Activated naive CD4-positive, alpha-beta T cell treated with anti-CD3 and anti-CD28 coated beads for 36 hours (primary cell): ENCODE measurements around the gene KCND3. TPM values are rescaled to one million over a fixed set of nuclear protein-coding genes. Genes with fewer than 3 reads are reported as not detected.

ENCODE experiments used
- CTCF ChIA-PET: fragments of 350-600 bp; sonication (Branson Sonifier 250); formaldehyde crosslinking; loops from one replicate; lab custom pipeline; 2021; ENCODE audit warnings: antibody characterized with exemption; lab: Charles Lee
- DNase-seq: peaks from one replicate; pipeline ENCODE4 v3.0.0-alpha.2; 2020
- H3K27ac Mint-ChIP-seq: one replicate; pipeline ENCODE4 v1.8.0; 2021; ENCODE audit warnings: mild to moderate bottlenecking, mixed read lengths
- H3K27me3 Mint-ChIP-seq: one replicate; pipeline ENCODE4 v1.8.0; 2021; ENCODE audit warnings: low read depth, mixed read lengths
- H3K36me3 Mint-ChIP-seq: one replicate; pipeline ENCODE4 v1.8.0; 2021; ENCODE audit warnings: low read depth, mixed read lengths
- H3K4me1 Mint-ChIP-seq: one replicate; pipeline ENCODE4 v1.8.0; 2021; ENCODE audit warnings: low read depth, mixed read lengths
- H3K4me3 Mint-ChIP-seq: one replicate; pipeline ENCODE4 v1.8.0; 2021; ENCODE audit warnings: mild to moderate bottlenecking, moderate library complexity, mixed read lengths
- H3K9me3 Mint-ChIP-seq: one replicate; pipeline ENCODE4 v1.8.0; 2021; ENCODE audit warnings: mixed read lengths
- intact Hi-C: fragments of 100-400 bp; cut with micrococcal nuclease; formaldehyde crosslinking; loops from one replicate; pipeline ENCODE4 v1.15.1; 2023
- total RNA-seq, 2 experiments: library from RNA; stranded (reverse); gene quantifications; one replicate each; pipeline ENCODE4 v1.2.3, GENCODE V29; 2021

The KCND3 gene
- total RNA-seq, 2 experiments from 2014 or later = not detected

DNA sequence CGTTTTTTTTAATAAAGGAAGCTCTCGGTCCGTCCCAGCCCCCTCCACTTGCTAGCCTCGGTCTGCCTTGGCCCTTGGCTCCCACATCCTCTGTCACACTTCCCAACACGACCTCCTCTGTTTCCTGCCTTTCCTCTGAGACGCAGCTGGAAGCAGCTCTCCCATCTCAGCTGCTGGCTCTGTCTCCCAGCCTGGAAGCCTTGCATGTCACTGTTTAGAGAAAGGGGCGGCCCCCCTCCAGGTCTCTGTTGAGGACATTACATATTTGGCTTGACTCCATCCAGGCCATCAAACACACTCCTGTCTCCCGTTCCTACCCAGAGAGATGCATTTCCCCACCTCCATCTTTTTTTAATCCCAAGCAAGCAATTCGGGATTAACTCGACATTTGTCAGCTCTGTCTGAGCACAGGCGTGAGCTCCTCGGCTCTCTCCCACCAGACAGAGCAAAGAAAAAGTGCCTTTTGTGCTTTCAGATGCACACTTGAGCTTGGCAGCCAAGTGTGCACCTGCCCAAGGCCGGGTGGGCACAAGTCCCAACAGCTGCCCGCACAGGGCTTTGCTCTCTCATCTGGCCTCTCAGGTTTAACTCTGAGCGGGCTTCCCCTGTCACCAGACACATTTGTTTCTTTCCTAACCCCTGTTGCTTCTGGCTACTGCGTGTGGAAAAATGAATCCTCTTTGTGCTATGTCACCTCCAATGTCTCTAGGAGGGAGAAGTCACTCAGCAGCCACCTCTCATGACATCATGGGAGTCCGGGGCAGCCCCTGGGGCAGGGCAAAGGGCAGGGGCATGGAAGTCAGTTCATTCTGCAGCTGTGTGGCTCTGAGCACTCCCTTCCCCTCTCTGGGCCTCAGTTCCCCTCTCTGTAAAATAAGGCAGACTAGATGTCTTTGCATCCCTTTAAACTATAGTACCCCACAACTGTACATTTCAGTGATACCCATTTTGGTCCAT is 108.3 kb downstream of the KCND3 start:
- Mint-ChIP-seq H3K4me3 (no peak overlapping the region), H3K36me3 (no peaks in the 10 kb centered on the region), H3K27ac (no peak overlapping the region), H3K4me1 (no peaks in the 10 kb centered on the region), H3K27me3 (peaks cover 23% of the 10 kb centered on the region), H3K9me3 (no peaks in the 10 kb centered on the region)
- CTCF ChIA-PET = interaction anchor here (1.0 kb wide), 1 partner anchor 33 kb away, joined by 3 read pairs; no protein-coding TSS in a partner anchor
- intact Hi-C loops = no loop called here
- DNase-seq = no peak

DNA sequence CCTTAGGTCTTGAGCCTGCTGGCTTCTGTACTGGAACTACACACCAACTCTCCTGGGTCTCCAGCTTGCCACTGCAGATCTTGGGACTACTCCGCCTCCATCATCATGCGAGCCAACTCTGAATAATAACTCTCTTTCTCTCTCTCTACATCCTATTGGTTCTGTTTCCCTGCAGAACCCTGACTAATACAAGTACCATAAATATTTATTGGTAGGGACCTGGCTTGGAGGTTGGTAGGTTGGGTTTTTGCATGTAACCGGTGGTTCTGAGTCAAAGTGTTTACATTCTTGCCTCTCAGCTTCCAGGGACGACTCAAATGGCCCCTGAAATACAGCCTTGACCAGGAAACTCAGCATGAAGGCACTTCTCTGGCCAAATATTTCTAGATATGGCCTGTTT is 110.4 kb downstream of the KCND3 start:
- CTCF ChIA-PET = no interaction called here
- H3K4me3 Mint-ChIP-seq = no peak overlapping the region
- peaks cover 23% of the 10 kb centered on the region for H3K27me3 Mint-ChIP-seq
- DNase-seq = no peak
- no peaks in the 10 kb centered on the region for H3K4me1 Mint-ChIP-seq
- no peaks in the 10 kb centered on the region for H3K9me3 Mint-ChIP-seq
- H3K27ac Mint-ChIP-seq = no peak overlapping the region
- intact Hi-C loops = no loop called here
- H3K36me3 Mint-ChIP-seq = no peaks in the 10 kb centered on the region

DNA sequence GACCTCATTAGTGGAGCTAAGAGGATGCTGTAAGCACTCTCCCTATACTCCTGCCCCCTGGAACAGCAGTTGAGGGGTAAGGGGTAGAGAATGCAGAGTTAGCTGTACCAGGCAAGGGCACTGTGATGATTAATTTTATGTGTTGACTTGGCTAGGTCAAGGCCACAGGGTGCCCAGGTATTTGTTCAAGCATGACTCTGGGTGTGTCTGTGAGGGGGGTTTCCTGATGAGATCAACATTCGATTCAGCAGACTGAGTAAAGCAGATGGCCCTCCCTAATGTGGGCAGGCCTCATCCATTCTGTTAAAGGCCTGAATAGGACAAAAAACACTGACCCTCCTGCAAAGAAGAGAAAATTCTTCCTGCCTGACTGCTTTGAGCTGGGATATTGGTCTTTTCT is 110.8 kb downstream of the KCND3 start:
- peaks cover 25% of the 10 kb centered on the region for H3K27me3 Mint-ChIP-seq
- no peak for DNase-seq
- H3K9me3 Mint-ChIP-seq = no peaks in the 10 kb centered on the region
- no peak overlapping the region for H3K4me3 Mint-ChIP-seq
- no peaks in the 10 kb centered on the region for H3K4me1 Mint-ChIP-seq
- H3K36me3 Mint-ChIP-seq = no peaks in the 10 kb centered on the region
- no peak overlapping the region for H3K27ac Mint-ChIP-seq
- intact Hi-C loops = no loop called here
- CTCF ChIA-PET = no interaction called here

DNA sequence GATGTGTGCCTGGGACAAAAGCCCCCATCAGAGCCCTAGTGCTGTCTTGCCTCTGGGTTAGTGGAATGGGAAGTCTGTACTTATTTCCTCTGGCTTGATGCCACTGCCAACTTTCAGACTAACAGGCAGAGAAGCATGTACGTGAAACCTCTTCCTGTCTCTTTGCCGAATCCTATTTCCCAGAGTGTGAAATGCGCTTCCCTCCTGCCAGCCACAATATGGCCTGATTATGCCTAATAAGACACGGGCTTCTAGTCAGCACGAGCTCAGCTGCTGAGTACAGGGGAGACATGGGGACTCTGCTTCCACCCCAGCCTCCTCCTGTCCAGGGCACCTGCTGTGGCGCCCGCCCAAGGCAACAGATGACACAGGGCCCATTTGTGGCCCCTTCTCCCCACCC is 111.4 kb downstream of the KCND3 start:
- no peak for DNase-seq
- Mint-ChIP-seq H3K9me3 (no peaks in the 10 kb centered on the region), H3K27ac (no peak overlapping the region), H3K4me3 (no peak overlapping the region), H3K36me3 (no peaks in the 10 kb centered on the region), H3K4me1 (no peaks in the 10 kb centered on the region), H3K27me3 (peaks cover 26% of the 10 kb centered on the region)
- CTCF ChIA-PET = no interaction called here
- intact Hi-C loops = no loop called here

DNA sequence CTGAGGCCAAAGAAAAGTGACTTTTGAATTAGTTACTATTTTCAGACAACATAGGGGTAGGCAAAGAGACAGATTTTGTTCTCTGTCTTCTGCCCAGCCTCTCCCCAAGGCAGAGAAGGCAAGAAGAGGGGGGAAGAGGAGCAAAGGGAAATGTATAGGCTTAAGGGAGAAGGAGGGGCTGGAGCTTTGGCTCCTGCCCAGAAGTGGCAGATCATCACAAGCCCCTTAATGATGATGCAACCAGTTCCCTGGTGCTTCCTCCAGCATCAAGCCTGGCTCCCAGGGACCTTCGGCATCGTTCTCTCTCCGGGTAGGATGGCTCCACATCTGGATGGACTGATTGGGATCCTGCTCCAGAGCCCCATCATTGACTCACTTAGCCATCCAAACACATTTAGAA is 112.8 kb downstream of the KCND3 start:
- H3K9me3 Mint-ChIP-seq = no peaks in the 10 kb centered on the region

DNA sequence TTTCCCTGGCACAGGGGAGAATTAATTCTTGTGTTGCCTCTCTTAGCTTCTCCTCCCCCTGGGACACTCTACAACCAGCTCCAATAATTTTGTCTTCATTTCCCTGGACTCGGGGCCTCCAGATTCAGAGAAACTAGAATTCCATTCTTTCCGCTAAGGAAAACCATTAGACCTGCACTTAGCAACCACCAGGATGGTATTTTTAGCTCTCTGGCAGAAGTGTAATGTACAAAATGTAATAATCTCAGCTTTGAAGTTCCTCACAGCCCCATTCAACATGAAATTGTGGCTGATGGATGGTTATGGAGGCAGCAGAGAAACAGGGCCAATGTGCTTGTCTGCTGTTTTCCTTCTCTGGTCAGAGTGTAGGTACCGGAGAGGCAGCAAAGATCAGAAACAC is 113.8 kb downstream of the KCND3 start:
- Mint-ChIP-seq H3K9me3 (no peaks in the 10 kb centered on the region), H3K36me3 (no peaks in the 10 kb centered on the region), H3K4me3 (no peak overlapping the region), H3K27me3 (peaks cover 20% of the 10 kb centered on the region), H3K27ac (no peak overlapping the region), H3K4me1 (no peaks in the 10 kb centered on the region)
- DNase-seq = no peak
- intact Hi-C loops = no loop called here
- CTCF ChIA-PET = no interaction called here

More for the DNA sequence above, 112.8 kb downstream of the KCND3 start:
- no peak overlapping the region for H3K27ac Mint-ChIP-seq
- intact Hi-C loops = no loop called here
- H3K4me3 Mint-ChIP-seq = no peak overlapping the region
- CTCF ChIA-PET = no interaction called here
- no peaks in the 10 kb centered on the region for H3K4me1 Mint-ChIP-seq
- no peak for DNase-seq
- H3K27me3 Mint-ChIP-seq = peaks cover 26% of the 10 kb centered on the region
- no peaks in the 10 kb centered on the region for H3K36me3 Mint-ChIP-seq

DNA sequence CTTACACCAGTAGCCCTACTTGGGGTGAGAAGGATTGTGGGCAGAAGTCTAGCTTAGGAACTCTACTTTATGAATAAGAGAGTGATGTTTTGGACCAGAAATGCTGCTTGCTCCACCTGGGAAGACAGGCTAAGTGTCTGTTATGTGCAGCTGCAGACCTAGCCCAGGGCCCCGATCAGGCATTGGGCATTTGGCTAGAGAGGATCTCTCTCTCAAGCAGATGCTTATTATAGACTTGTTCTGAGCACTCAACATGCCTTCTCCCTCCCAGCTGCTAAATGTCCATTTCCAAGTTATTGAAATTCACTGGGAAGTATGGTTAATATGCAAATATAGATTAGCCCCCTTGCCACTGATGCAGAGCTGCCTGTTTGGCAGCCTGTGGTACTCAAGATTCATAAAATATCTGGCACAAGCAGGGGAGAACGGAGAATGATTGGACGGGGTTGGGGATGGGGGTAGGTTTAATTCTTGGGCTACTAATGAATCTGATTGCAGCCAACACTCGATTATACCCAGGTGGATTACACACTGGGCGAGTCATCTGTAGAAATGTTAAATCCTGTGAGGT is 115.9 kb downstream of the KCND3 start:
- Mint-ChIP-seq H3K4me1 (no peaks in the 10 kb centered on the region), H3K4me3 (no peak overlapping the region), H3K36me3 (no peaks in the 10 kb centered on the region), H3K9me3 (no peaks in the 10 kb centered on the region), H3K27ac (no peak overlapping the region), H3K27me3 (peaks cover 20% of the 10 kb centered on the region)
- intact Hi-C loops = no loop called here
- no peak for DNase-seq
- CTCF ChIA-PET = no interaction called here

DNA sequence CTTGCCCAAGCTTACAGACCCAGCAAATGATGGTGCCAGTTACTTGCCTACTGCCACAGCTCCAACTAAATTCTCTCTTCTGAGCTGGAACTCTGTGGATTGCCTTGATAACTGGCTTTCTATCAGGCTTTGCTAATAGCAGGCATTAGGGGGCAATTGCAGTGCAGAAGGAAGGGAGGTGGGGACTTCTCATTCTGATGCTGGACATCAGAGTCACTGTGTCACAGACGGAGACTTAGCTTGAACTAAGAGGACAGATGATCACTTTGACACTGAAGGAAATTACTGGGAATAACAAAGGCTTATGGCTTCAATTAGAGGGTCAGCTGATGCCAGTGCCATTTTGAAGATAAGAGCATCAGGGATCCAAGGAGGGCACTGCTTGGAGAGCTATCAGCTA is 119.3 kb downstream of the KCND3 start:
- Mint-ChIP-seq H3K4me1 (no peaks in the 10 kb centered on the region), H3K36me3 (no peaks in the 10 kb centered on the region), H3K4me3 (no peak overlapping the region), H3K9me3 (no peaks in the 10 kb centered on the region), H3K27ac (no peak overlapping the region), H3K27me3 (peaks cover 6% of the 10 kb centered on the region)
- DNase-seq = no peak
- intact Hi-C loops = no loop called here
- CTCF ChIA-PET = interaction anchor here (0.7 kb wide), 1 partner anchor 1865 kb away, joined by 3 read pairs; no protein-coding TSS in a partner anchor

DNA sequence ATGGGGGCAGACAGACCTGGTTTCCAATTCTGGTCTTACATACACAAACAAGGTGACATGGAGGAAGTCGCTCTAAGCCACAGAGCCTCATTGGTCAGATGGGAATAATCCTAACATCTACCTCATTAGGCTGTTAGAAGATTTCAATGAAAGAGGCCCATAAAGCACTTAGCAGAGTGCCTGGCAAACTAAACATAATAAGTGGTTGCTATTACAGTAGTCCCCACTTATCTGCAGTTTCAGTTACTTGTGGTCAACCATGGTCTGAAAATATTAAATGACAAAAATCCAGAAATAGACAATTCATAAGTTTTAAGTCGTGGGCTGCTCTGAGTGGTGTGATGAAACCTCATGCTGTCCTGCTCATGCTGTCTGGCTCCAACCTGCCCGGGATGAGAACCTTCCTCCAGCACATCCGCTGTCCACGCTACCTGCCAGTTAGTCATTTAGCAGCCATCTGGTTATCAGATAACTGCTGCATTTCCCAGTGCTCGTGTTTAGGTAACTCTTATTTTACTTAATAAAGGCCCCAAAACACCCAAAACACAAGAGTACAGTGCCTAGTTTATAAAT is 121.5 kb downstream of the KCND3 start:
- Mint-ChIP-seq H3K4me1 (peaks cover 4% of the 10 kb centered on the region), H3K27ac (no peak overlapping the region), H3K36me3 (no peaks in the 10 kb centered on the region), H3K27me3 (peaks cover 9% of the 10 kb centered on the region), H3K9me3 (no peaks in the 10 kb centered on the region), H3K4me3 (no peak overlapping the region)
- no peak for DNase-seq
- intact Hi-C loops = no loop called here
- CTCF ChIA-PET = no interaction called here

DNA sequence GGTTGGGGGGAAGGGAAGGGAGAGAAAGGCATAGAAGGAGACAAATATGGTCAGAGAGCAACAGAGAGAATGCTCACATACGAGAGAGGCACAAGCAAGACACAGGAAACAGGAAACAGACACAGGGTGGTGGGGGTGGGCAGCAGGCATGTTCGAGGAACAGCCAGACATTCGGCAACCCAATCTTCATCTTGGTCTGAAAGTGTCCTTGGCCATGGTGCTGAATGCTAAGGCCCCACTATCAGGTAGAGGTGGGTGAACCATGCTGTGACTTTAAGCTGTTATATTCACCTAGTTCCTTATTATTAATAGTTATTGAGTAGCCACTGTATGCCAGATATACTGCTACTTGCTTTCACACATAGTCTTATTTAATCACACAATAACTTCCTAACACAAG is 124.6 kb downstream of the KCND3 start:
- Mint-ChIP-seq H3K4me1 (peaks cover 4% of the 10 kb centered on the region), H3K27ac (no peak overlapping the region), H3K36me3 (no peaks in the 10 kb centered on the region), H3K27me3 (peaks cover 13% of the 10 kb centered on the region), H3K9me3 (no peaks in the 10 kb centered on the region), H3K4me3 (no peak overlapping the region)
- peak; percentile 36 for DNase-seq
- CTCF ChIA-PET = no interaction called here
- intact Hi-C loops = no loop called here

DNA sequence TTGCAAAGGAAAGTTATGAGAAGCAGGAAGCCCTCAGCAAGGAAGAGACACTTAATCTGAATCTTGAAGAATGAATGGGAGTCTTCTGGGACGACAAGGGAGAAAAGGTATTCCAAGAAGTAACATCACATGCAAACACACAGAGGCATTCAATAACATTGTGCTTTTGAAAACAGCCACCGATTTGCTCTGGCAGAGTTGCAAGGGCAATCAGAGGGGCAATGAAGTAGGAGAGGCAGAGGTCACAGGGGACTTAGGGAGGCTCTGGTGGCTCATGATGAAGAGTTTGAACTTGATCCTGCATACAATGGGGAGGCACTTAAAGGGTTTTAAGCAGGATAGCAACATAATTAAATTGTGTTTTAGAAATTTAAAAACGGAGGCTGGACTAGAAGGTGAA is 126.1 kb downstream of the KCND3 start:
- no peaks in the 10 kb centered on the region for H3K36me3 Mint-ChIP-seq
- H3K4me1 Mint-ChIP-seq = peaks cover 4% of the 10 kb centered on the region
- H3K27ac Mint-ChIP-seq = no peak overlapping the region
- intact Hi-C loops = no loop called here
- H3K4me3 Mint-ChIP-seq = no peak overlapping the region
- H3K27me3 Mint-ChIP-seq = peaks cover 10% of the 10 kb centered on the region
- DNase-seq = no peak
- no peaks in the 10 kb centered on the region for H3K9me3 Mint-ChIP-seq
- CTCF ChIA-PET = no interaction called here

DNA sequence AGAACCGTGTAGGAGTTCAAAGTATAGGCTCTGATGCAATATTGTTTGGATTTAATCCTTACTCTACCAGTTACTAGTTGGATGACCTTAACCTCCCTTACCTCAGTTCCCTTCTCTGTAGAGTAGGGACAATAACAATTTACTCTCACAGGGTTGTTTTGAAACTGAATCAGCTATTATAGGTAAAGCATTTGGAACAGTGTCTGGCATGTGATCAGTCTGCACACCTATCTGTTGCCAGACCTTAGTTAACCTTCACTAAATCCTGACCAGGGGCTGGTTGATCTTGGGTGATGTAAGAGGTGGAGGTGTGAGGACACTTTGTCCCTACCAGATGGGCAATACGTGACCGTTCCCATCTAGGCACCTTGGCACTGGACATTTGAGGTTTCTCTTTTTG is 126.9 kb downstream of the KCND3 start:
- H3K4me3 Mint-ChIP-seq = no peak overlapping the region
- DNase-seq = no peak
- CTCF ChIA-PET = no interaction called here
- intact Hi-C loops = no loop called here
- no peaks in the 10 kb centered on the region for H3K9me3 Mint-ChIP-seq
- H3K36me3 Mint-ChIP-seq = no peaks in the 10 kb centered on the region
- H3K4me1 Mint-ChIP-seq = peaks cover 4% of the 10 kb centered on the region
- H3K27me3 Mint-ChIP-seq = peaks cover 10% of the 10 kb centered on the region
- H3K27ac Mint-ChIP-seq = no peak overlapping the region
